Mesenchymal stem cell (in vitro differentiated cells and primary cell): ENCODE results near the gene EZH2. TPM values are rescaled to one million over a fixed set of nuclear protein-coding genes. Genes with fewer than 3 reads are reported as not detected.

Experiments
- small RNA-seq: library from polyadenylated mRNA; stranded (forward); fragments of <200 nt; extraction: miRNeasy Mini kit (QIAGEN cat#:217004); gene quantifications from one replicate; pipeline ENCODE3, GENCODE V24; 2013; ENCODE audit warnings: low read depth

The EZH2 gene

Small RNAs within 50 kb of the gene (small RNA-seq; reads per million reads assigned to genes)
- gene RF00017: not detected
- gene RN7SL569P: not detected
- not detected for gene RNU7-20P
